ENCODE data around the gene PJA1. TPM values are rescaled to one million over a fixed set of nuclear protein-coding genes. Genes with fewer than 3 reads are reported as not detected.

The PJA1 gene
- polyA plus RNA-seq, 3 donors, result 2.1 to 11.6 (median 8.8) TPM

DNA sequence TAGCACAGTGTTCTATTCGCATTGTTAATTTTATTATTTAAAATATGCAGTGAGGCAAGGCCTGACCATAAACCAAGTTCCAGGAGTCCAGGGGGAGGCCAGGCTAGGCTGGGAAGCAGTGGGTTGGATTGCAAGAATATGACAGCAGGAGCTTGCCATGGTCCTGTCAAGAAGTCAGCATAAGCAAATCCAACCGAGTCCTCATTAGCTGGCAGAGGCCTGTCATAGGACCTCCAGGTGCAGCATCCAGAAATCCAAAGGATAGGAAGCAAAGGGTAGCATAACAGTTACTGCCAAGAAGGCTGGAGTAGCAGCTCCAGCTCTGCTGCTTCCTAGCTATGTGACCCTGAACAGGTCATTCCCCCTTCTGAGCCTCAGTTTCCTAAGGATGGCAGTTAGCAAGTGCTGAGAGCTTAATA is 13.4 kb downstream of the PJA1 start:
- H3K4me3 Mint-ChIP-seq, result no peak overlapping the region
- H3K27me3 Mint-ChIP-seq (ENCODE audit: low read depth in 3 of 3), result peaks cover 8 to 30% (median 11%) of the 10 kb centered on the region in 3 donors
- no peak for DNase-seq
- Histone ChIP-seq H3K27ac (ENCODE audit: low read depth in 1 of 2, low read length in 2 of 2) (no peak overlapping the region), H3K79me2 (ENCODE audit: insufficient read depth, low read length) (no peaks in the 10 kb centered on the region), H3K9me3 (replicated peaks in 1 of 2; ENCODE audit: control insufficient read depth in 1 of 2, insufficient read depth in 1 of 2, low read length in 2 of 2) (no peaks in the 10 kb centered on the region), H2AFZ (ENCODE audit: insufficient read depth, low read depth, low read length, poor library complexity, severe bottlenecking) (no peak overlapping the region), H3K4me1 (ENCODE audit: control insufficient read depth in 1 of 2, insufficient read depth in 2 of 2, low read length in 2 of 2) (peaks cover 12 to 16% of the 10 kb centered on the region in 2 donors), H3K27me3 (ENCODE audit: control insufficient read depth in 2 of 2, insufficient read depth in 2 of 2, low read length in 2 of 2) (no peaks in the 10 kb centered on the region), H3K4me3 (replicated peaks in 1 of 3; ENCODE audit: low read depth in 2 of 3, low read length in 3 of 3) (no peak overlapping the region), H3K36me3 (replicated peaks in 1 of 2; ENCODE audit: control insufficient read depth in 1 of 2, insufficient read depth in 2 of 2, low read length in 2 of 2) (no peaks in the 10 kb centered on the region), H3K4me2 (replicated peaks; ENCODE audit: extremely low read depth, low read length, poor library complexity, severe bottlenecking) (no peak overlapping the region), H3K9ac (ENCODE audit: insufficient read depth, low read length, poor library complexity, severe bottlenecking) (no peak overlapping the region), H4K20me1 (ENCODE audit: insufficient read depth, low read length) (no peaks in the 10 kb centered on the region)
- no peaks in the 10 kb centered on the region for H3K9me3 Mint-ChIP-seq
- H3K4me1 Mint-ChIP-seq, result peaks cover 9% of the 10 kb centered on the region
- no peaks in the 10 kb centered on the region for H3K36me3 Mint-ChIP-seq
- no peak overlapping the region for H3K27ac Mint-ChIP-seq
- TF ChIP-seq, protein P1, sequence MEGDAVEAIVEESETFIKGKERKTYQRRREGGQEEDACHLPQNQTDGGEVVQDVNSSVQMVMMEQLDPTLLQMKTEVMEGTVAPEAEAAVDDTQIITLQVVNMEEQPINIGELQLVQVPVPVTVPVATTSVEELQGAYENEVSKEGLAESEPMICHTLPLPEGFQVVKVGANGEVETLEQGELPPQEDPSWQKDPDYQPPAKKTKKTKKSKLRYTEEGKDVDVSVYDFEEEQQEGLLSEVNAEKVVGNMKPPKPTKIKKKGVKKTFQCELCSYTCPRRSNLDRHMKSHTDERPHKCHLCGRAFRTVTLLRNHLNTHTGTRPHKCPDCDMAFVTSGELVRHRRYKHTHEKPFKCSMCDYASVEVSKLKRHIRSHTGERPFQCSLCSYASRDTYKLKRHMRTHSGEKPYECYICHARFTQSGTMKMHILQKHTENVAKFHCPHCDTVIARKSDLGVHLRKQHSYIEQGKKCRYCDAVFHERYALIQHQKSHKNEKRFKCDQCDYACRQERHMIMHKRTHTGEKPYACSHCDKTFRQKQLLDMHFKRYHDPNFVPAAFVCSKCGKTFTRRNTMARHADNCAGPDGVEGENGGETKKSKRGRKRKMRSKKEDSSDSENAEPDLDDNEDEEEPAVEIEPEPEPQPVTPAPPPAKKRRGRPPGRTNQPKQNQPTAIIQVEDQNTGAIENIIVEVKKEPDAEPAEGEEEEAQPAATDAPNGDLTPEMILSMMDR (IDR thresholded peaks at IDR 0.05), result no peak
- intact Hi-C loops (cut with micrococcal nuclease), result no loop called here
- WGBS (ENCODE audit: insufficient coverage), result no CpG with 5 or more reads among the region's 2 CpGs

GRCh38 chrX:69150281-69150960 is 14.8 kb downstream of the PJA1 start:
- H3K4me3 Mint-ChIP-seq, result no peak overlapping the region
- H3K79me2 ChIP-seq (ENCODE audit: insufficient read depth, low read length), result no peaks in the 10 kb centered on the region
- DNase-seq, result no peak
- H3K27ac Mint-ChIP-seq, result no peak overlapping the region
- 82% methylated on average over 2 of the region's 12 CpGs for WGBS (ENCODE audit: insufficient coverage)
- H3K27me3 Mint-ChIP-seq (ENCODE audit: low read depth in 3 of 3), result peaks cover 9 to 25% (median 11%) of the 10 kb centered on the region in 3 donors
- no peak overlapping the region for H3K27ac ChIP-seq (ENCODE audit: low read depth in 1 of 2, low read length in 2 of 2)
- no peaks in the 10 kb centered on the region for H3K36me3 ChIP-seq (replicated peaks in 1 of 2; ENCODE audit: control insufficient read depth in 1 of 2, insufficient read depth in 2 of 2, low read length in 2 of 2)
- H3K9me3 Mint-ChIP-seq, result no peaks in the 10 kb centered on the region
- H3K4me3 ChIP-seq (replicated peaks in 1 of 3; ENCODE audit: low read depth in 2 of 3, low read length in 3 of 3), result no peak overlapping the region
- no peaks in the 10 kb centered on the region for H3K9me3 ChIP-seq (replicated peaks in 1 of 2; ENCODE audit: control insufficient read depth in 1 of 2, insufficient read depth in 1 of 2, low read length in 2 of 2)
- no peaks in the 10 kb centered on the region for H4K20me1 ChIP-seq (ENCODE audit: insufficient read depth, low read length)
- H3K9ac ChIP-seq (ENCODE audit: insufficient read depth, low read length, poor library complexity, severe bottlenecking), result no peak overlapping the region
- no peaks in the 10 kb centered on the region for H3K27me3 ChIP-seq (ENCODE audit: control insufficient read depth in 2 of 2, insufficient read depth in 2 of 2, low read length in 2 of 2)
- peaks cover 12 to 16% of the 10 kb centered on the region in 2 donors for H3K4me1 ChIP-seq (ENCODE audit: control insufficient read depth in 1 of 2, insufficient read depth in 2 of 2, low read length in 2 of 2)
- no peak overlapping the region for H2AFZ ChIP-seq (ENCODE audit: insufficient read depth, low read depth, low read length, poor library complexity, severe bottlenecking)
- no peak overlapping the region for H3K4me2 ChIP-seq (replicated peaks; ENCODE audit: extremely low read depth, low read length, poor library complexity, severe bottlenecking)
- intact Hi-C loops (cut with micrococcal nuclease), result no loop called here
- TF ChIP-seq, protein P1 (IDR thresholded peaks at IDR 0.05), result no peak
- no peaks in the 10 kb centered on the region for H3K36me3 Mint-ChIP-seq
- H3K4me1 Mint-ChIP-seq, result peaks cover 9% of the 10 kb centered on the region
